ENCODE results near the gene DIP2C.
"Not testable (repeated sequence)": the region's sequence is repeated elsewhere in the genome, so short reads cannot be mapped to it uniquely, and the experiment has no call there.

Gene DIP2C

DNA sequence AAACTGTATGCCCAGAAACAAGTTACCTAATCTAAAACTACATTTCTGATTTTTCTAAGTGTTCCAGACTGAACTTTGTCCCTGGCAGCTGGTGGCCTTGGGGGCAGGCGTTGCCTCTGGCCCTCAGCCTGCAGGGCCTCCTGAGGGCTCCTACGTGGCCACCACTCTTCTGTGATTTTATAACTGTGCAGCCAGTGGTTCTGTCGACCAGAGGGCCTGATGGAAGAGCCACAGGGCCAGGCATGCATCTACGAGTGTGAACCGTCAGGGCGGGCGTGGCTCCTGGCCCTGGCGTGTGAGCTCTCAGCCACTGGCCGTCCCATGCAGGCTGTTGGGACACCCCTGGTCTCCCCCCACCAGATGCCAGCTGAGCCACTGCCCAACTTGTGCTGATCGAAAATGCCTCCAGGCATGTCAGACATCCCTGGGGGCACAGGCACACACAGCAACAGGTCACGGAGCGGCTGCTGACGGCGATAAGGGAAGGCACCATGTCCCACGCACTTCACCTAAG lies 380.8 kb downstream of the DIP2C start:
- no peak for DNase-seq (ENCODE audit: low read depth in 2 of 2)

DNA sequence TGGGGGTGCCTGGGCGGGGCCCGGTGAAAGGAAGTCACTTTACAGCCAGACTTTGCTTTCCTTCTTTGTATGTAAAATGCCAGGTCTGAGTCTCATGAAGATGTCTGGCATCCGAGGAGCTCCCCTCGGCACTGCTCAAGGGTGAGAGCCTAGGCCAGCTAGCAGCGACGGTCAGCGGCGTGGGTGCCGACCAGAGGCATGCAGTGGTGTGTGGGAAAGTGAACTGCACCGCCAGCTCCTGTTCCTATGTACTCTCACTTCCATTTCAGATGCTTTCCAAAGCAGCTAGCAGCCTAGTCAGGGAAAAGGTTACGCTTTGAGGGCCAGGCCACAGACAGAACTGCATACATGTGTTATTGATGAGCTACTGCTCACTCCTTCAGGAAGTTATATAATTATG lies 381.4 kb downstream of the DIP2C start:
- no peak for DNase-seq (ENCODE audit: low read depth in 2 of 2)

DNA sequence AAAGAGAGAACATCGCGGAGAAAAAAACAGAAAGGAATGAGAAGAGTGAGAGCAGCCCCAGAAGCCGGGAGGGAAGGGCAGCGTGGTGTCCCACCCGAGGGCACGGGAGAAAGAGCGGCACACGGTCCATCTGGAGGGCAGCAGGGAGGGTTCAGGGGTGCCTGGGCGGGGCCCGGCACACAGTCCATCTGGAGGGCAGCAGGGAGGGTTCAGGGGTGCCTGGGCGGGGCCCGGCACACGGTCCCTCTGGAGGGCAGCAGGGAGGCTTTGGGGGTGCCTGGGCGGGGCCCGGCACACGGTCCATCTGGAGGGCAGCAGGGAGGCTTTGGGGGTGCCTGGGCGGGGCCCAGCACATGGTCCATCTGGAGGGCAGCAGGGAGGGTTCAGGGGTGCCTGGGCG lies 381.8 kb downstream of the DIP2C start:
- no peak for DNase-seq (ENCODE audit: low read depth in 2 of 2)

DNA sequence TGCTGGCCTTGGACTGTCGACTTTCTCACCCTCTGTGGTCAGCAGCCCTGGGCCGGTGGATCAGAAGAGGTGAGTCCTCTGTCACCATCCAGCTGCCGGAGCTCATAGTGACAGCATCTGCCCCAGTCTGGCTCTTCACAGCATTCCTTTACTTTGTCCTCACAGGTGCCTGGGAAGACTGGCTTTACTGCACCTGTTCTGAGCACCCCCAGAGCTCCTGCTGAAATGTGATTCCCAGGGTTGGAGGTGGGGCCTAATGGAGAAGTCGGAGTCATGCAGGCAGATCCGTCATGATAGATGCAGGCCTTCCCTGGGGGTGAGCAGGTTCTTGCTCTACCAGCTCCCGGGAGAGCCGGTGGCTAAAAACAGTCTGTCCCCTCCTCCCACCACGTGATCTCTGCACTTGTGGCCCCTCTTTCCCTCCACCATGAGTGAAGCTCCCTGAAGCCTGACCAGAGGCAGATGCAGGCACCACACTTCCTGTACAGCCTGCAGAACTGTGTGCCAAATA lies 382.7 kb downstream of the DIP2C start:
- DNase-seq (ENCODE audit: low read depth in 2 of 2) = no peak

DNA sequence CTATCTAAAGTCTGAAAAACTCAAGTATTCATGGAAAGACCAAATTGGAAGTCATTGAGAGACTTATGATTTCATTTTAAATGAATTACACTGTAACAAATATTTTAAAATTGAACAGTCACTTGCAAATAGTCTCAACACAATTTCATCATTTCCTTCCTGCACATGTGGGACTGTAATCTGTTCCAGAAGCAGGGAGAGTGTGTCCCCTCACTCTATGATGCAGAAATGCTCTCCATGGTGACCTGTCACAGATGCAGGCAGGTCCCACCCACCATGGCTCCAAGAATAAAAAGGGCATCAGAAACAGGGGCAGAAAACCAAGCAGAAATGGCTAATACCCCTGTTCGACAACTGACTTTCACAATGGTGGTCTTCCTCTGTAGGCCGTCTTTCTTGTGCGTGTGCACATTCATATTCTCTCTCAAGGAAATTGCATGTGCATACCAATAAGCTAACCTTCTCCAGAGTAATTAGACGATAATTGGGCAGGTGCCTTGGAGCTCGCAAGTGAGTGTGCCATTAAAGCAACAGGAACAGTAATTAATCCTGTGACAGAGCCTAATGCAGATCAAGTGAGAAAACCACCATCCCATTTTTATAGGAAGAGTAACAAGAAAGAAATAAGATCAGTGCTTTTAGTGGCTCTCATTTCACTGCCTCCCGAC lies 383.3 kb downstream of the DIP2C start:
- no peak for DNase-seq (ENCODE audit: low read depth in 2 of 2)

DNA sequence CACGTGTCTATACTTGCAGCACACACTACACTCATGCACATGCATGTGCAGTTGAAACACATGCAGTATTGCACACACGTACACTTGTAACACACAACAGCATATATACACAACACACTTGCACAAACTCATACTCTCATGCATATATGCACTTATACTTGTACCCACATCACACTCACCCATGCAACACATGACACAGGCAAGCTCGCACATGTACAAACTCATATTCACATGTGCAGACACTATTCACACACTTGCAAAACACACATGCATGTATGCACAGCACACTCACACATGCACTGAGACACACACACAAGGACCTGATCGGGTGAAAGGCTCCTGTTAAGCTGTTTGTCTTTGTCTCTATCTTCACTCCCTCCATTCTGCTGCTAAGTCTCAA lies 384.4 kb downstream of the DIP2C start:
- no peak for DNase-seq (ENCODE audit: low read depth in 2 of 2)

DNA sequence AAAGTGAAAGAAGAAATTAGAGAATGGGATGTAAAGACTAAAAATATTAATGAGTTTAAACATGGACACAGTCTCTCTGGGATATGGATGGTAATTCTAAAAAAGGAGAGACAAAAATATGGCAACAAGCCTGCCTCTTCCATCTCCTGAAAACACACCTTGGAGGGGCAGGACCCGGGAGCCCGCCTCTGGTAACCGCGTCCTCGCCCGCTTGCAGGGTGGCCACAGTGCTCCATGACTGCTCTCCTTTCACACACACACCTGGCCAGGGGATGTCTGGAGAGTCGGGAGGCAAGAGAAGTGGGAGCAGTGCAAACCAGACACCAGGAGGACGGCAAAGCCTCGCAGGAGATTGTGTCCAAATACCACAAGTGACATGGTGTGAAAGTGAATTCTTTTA lies 387.9 kb downstream of the DIP2C start:
- DNase-seq (ENCODE audit: low read depth in 2 of 2) = no peak

DNA sequence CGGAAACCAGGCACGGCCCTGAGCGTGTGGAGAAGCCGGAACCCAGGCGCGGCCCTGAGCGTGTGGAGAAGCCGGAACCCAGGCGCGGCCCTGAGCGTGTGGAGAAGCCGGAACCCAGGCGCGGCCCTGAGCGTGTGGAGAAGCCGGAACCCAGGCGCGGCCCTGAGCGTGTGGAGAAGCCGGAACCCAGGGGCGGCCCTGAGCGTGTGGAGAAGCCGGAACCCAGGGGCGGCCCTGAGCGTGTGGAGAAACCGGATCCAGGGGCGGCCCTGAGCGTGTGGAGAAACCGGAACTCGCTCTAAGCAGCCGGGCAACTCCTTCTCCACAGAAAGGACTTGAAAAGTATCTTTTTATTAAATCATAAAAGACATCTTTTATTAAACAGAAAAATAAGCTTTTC lies 388.9 kb downstream of the DIP2C start:
- DNase-seq (ENCODE audit: low read depth in 2 of 2) = not testable (repeated sequence)

DNA sequence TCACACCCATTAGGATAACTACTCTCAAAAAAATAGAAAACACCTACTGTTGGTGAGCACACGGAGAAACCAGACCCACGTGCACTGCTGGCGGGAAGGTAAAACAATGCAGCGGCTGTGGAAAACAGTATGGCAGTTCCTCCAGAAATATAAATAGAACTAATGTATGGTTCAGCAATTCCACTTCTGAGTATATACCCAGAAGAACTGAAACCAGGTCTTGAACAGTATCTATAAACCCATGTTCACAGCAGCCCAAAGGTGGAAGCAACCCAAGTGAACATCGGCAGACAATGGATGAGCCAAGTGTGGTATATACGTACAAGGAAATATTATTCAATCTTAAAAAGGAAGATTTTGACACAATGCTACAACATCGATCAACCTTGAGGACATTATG lies 389.5 kb downstream of the DIP2C start:
- DNase-seq (ENCODE audit: low read depth in 2 of 2) = no peak

DNA sequence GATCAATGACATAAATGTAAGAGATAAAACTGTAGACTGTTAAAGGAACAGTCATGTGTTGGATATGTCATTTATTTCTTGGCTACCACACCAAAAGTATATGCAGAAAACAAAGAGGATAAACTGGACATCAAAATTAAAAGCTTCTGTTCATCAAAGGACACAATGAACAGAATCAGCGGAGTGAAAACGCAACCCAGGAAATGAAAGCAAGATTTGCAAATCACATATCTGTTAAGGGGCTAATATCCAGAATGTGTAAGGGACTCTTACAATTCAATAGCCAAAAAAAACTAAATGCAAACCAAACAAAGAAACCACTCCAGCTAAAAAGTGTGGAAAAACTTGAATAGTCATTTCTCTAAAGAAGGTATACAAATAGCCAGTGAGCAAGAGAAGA lies 390.0 kb downstream of the DIP2C start:
- no peak for DNase-seq (ENCODE audit: low read depth in 2 of 2)

DNA sequence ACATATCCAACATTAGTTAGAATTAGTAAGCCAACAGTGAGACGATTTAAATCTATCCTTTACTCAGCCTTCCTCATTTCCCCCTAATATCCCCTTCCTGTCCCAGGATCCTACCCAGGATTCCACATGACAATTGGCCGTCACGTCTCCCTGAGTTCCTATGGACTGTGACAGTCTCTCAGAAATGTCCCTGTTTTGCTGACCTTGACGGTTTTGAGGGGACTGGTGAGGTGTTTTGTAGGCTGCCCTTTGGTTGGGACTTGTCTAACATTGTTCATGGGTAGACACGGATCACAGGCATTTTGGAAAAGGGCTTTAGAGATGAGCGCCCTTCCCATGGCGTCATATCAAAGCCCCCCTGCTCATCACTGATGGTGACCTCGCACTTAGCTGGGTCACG lies 391.4 kb downstream of the DIP2C start:
- DNase-seq (ENCODE audit: low read depth in 2 of 2) = no peak

DNA sequence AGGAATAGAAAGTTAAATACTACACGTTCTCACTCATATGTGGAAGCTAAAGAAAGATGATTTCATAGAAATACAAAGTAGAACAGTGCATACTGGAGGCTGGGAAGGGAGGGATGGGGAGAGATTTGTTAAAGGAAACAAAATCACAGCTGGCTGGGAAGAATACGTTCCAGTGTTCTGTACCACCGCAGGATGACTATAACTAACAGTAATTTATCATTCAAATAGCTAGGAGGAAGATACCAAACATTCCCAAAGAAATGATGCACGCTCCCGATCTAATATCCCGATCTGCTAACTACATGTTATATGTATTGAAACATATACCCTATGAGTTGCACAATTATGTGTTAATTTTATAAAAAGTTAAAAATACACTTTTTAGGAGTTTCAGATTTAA lies 391.9 kb downstream of the DIP2C start:
- DNase-seq (ENCODE audit: low read depth in 2 of 2) = no peak

DNA sequence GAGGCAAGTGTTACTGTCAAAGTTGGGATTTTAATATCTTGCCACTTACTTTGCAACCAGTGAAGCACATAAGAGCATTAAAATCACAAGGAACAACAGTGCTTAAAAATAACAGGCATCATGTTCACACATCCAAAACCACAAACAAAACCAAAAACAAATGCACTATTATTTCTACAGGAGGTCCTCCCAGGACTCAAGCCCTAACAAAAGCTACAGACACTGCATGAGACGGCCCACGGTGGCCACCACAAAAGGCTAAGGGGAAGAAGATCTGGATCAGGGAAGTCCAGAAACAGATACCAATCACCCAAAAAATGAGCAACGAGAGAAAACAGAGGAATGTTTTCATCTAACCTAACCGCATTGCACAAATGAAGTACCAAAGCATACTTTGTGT lies 395.8 kb downstream of the DIP2C start:
- no peak for DNase-seq (ENCODE audit: low read depth in 2 of 2)

DNA sequence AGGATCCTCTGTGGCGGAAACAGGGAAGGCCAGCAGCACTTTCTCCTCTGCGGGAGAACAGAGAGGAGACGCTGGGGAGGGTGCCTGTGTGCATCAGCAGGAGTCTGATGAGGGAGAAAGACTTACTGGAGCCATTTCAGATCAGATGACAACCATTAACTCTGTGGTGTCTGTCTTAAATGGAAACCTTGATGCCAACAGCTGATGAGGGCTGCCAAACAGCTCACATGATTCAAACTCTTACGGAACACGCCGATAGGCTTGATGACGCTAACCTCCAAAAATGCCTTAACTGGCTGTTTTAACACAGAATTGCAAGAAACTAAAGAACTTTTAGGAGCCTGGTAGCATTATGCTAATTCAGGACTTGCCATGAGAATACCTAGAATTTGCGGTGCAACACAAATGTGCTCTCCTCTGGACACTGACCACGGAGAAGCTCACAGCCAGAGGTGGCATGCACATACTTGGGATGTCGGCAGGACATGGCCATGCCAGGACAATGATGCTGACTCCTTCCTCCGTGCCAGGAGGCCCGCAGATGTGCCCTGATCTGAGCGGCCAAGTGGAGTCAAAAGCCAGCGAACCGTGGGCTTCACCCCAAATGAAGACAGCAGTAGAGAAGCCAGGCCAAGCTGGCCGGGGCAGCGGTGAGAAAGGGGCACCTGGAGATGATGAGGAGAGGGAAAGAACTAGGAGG lies 399.3 kb downstream of the DIP2C start:
- DNase-seq (ENCODE audit: low read depth in 2 of 2) = no peak

DNA sequence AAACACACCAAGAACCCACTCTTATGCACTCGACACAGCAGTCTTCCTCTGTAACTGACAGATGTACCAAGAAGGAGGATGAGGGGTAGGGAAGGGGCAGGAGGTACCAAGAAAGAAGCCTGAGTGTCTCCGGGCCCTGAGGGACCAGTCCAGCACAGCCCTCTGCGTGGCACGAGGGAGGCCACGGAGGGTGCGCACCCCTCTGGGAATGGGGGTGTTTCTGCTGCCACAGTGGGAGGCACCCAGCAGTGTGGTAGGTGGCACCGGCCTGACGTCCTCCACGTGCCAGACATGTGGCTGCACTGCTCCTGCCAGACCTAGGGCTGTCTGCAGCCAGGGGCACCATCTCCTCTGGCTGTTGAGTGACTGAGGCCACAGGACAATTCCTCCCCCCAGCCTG lies 399.9 kb downstream of the DIP2C start:
- DNase-seq (ENCODE audit: low read depth in 2 of 2) = no peak

DNA sequence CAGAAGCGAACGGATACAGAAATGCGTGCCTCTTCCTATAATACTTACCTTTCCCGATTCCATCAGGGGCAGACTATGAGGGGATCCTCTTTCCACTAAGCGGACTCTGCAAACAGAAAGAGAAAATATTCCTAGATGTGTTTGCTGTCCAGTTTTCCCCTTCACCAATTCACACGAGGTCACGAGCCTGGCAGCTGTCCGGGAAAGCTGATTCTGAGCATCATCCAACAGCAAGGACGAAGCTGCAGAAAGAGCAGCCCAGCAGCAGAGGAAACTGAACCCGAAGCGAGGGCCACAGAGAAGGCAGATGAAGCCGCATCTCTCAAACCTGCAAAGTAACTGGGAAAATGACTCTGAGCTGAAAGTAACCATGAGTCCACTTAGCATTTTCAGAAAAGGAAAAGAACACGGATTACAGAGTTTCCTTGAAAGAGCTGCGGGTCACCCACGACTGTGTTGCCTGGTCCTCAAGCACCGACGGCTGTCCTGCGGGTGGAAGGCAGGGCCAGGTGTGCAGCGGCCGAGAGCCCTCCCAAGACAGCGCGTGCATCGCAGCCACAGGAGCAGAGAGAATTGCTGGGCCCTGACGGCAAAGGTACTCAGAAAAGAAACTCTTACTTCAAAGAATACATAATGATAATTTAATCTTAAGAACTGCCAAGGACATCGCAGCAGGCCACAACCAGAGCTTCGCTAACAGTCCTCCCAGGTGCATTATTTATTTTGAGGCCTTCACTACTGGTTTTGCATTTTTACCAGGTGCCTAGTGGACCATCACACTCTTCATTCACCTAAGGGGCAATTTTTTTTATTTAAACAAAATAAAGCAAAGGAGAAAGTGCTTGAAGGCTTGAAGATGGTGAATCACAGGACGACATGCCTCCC lies 400.9 kb downstream of the DIP2C start:
- no peak for DNase-seq (ENCODE audit: low read depth in 2 of 2)

DNA sequence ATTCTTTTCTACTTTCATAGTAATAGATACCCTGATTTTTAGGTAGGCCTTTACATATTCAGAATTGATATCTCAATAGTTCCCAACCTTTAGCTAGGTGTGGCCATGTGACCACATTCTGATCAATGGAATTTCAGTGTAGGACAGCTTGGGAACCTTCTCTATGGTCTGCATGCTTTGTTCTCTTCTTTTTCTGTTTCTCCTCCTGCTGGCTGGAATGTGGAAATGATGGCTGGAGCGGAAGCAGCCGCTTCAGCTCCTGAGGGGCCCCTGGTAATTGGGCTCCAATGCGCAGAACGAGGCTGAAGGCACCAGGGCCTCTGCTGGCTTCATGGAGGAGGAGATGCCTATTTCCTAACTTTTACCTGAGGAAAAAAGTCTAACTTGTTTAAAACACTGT lies 401.7 kb downstream of the DIP2C start:
- no peak for DNase-seq (ENCODE audit: low read depth in 2 of 2)

DNA sequence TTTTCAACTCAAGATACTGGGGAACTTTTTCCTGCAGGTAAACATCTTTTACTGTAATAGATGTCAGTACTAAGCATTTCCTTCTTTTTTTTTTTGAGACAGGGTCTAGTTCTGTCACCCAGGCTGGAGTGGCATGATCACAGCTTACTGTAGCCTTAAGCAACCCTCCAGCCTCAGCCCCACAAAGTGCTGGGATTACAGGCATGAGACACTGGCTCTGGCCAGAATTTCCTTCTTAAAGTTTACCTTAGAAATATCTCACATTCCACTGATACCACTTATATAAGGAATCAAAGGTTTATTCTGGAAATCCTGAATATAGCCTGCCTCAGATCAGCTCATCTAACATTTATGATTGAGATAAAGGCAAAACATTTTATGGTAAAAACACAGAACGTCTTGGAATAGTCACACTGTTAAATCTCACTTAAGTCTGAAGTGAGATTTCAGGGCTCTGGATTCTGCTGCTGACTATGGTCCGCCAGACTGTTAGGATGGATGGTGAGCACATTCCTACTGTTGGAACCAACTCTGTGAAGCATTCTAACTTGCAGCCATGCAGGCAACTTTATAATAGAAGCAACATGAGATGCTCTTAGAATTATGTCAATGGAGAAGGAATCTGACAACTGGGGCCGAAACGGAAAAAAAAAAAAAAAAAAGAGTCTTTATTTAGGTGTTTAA lies 402.3 kb downstream of the DIP2C start:
- no peak for DNase-seq (ENCODE audit: low read depth in 2 of 2)

DNA sequence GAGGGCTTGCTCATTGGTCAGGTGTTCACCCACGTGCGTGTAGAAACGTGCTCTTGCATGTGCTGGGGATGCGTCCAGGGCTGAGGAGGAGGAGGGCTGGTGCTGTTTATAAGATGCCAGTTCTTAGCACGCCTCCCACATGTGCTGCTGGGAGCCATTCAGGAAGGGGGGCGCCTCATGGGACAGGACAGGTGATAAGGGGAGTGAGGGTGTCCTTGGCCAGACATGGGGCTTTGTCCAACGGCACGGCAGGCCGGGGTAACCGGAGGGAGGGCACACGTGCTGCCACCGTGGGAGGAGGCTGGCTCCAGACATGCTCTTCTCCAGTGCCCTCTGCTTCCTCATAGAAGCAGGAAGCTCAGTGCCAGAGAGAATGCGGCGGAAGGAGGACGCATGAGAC lies 404.3 kb downstream of the DIP2C start:
- DNase-seq (ENCODE audit: low read depth in 2 of 2) = no peak

DNA sequence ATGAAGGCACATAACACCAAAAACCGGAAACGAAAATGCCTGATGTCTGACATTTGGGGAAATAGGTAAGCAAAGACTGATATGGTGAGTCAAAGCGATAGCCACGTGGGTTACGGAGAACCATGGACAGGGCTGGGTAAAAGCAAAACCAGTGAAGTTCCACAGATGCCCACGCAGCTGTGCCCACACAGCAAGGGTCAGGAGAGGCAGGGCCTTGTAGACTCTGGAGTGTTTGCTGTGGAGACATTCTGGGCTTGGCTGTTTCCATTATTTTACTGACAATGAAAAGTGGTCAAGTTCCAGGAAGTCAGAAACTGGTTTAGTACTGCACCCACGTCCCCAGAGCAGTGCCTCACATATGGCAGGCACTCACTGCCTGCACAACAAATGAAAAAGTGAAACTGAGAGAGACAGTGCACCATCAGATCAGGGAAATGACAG lies 405.5 kb downstream of the DIP2C start:
- peak; percentile 22 to 43 for DNase-seq (ENCODE audit: low read depth in 2 of 2)

DNA sequence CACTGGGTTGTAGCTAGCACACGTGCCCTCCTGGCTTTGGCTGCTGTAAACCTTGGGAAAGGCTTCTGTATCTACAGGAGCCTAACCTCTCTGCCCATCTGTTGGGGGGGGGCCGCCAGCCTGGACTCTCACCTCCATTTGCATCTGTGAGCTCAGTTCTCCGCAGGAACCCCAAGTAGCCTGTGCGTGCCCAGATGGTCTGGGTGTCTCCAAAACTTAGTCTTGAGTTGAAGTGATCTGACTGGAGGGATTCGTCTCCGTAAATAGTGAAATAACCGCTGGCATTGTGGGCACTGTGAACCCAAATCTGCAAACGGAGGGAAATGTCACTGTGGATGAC lies 406.4 kb downstream of the DIP2C start:
- no peak for DNase-seq (ENCODE audit: low read depth in 2 of 2)

All from stimulated activated CD4-positive, alpha-beta T cell treated with anti-CD3 and anti-CD28 coated beads, Interleukin-15, amount 100 ng/mL, for 48 hours (primary cell).